Activated CD8-positive, alpha-beta memory T cell treated with anti-CD3 and anti-CD28 coated beads for 24 hours (primary cell): Measurements from ENCODE around the gene DYNLT2.

Source experiments
- DNase-seq: peaks from one replicate; pipeline ENCODE4 v3.0.0-alpha.2; 2020

The DYNLT2 gene

GRCh38 chr6:169751242-169752073 lies at the start of gene DYNLT2, which contains the start of gene ERMARD:
TSS of gene DYNLT2 (minus strand) at chr6:169751572. CDS start at chr6:169751458, 114 bp downstream.
TSS of gene ERMARD (plus strand) at chr6:169751622. CDS start at chr6:169751658, 36 bp downstream.
- DNase-seq: peak; percentile 98

GRCh38 chr6:169800668-169801395 lies 49.5 kb upstream of the DYNLT2 start:
- DNase-seq: peak; percentile 49

- peak; percentile 30 for DNase-seq
Measured at GRCh38 chr6:169800116-169800667, 48.8 kb upstream of the DYNLT2 start.

- no peak for DNase-seq
Measured at GRCh38 chr6:169799474-169799926, 48.1 kb upstream of the DYNLT2 start.

GRCh38 chr6:169798764-169799473 lies 47.5 kb upstream of the DYNLT2 start:
- no peak for DNase-seq

GRCh38 chr6:169795196-169795595 lies 43.8 kb upstream of the DYNLT2 start:
- no peak for DNase-seq

GRCh38 chr6:169794317-169795055 lies 43.1 kb upstream of the DYNLT2 start:
- DNase-seq: peak; percentile 47

GRCh38 chr6:169793408-169793807 lies 42.0 kb upstream of the DYNLT2 start:
- peak; percentile 28 for DNase-seq

GRCh38 chr6:169792306-169793015 lies 41.1 kb upstream of the DYNLT2 start:
- peak; percentile 48 for DNase-seq

GRCh38 chr6:169791721-169792131 lies 40.4 kb upstream of the DYNLT2 start:
- DNase-seq: peak; percentile 49

GRCh38 chr6:169789944-169790927 lies 38.9 kb upstream of the DYNLT2 start:
- DNase-seq: peak; percentile 89

GRCh38 chr6:169789146-169789943 lies 38.0 kb upstream of the DYNLT2 start:
- peak; percentile 48 for DNase-seq

- DNase-seq: no peak
Measured at GRCh38 chr6:169788809-169789145, 37.4 kb upstream of the DYNLT2 start.

- DNase-seq: peak; percentile 40
Measured at GRCh38 chr6:169787797-169788196, 36.4 kb upstream of the DYNLT2 start.

GRCh38 chr6:169786349-169786748 lies 35.0 kb upstream of the DYNLT2 start:
- DNase-seq: no peak

GRCh38 chr6:169785566-169785965 lies 34.2 kb upstream of the DYNLT2 start:
- DNase-seq: no peak

- peak; percentile 46 for DNase-seq
Measured at GRCh38 chr6:169784821-169785340, 33.5 kb upstream of the DYNLT2 start.

- peak; percentile 33 for DNase-seq
Measured at GRCh38 chr6:169783971-169784820, 32.8 kb upstream of the DYNLT2 start.
